Sigmoid colon (tissue), 4 donors: ENCODE data around the gene OAS1.

Source experiments
- POLR2AphosphoS5 ChIP-seq, 4 donors: sonication (generic); formaldehyde crosslinking; IDR thresholded peaks; one replicate each; pipeline ENCODE4 v1.6.1; 2017; ENCODE audit warnings: antibody characterized with exemption in 4 of 4
- TF ChIP-seq, protein P1 (sequence below), 4 experiments: fragments of 450-650 bp in 3 of 4; fragments of 200-600 bp in 1 of 4; IDR thresholded peaks; one replicate each; pipeline ENCODE4 v1.5.1; 2016 to 2019; ENCODE audit warnings: antibody characterized with exemption in 4 of 4, mild to moderate bottlenecking in 3 of 4, moderate library complexity in 2 of 4

DNA sequence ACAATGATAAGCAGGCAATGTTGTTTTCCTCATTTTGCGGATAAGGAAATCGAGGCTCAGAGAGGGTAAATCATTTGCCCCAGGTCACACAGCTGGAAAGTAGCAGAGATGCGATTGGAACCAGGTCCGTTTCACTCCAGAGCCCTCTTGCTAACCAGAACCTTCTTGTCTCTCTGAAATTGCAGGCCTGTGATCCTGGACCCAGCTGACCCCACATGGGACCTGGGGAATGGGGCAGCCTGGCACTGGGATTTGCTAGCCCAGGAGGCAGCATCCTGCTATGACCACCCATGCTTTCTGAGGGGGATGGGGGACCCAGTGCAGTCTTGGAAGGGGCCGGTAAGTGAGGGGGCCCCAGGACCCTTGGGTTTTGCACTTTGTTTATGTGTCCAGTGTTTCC lies 41.0 kb downstream of the OAS1 start:
- TF ChIP-seq POLR2AphosphoS5 (IDR thresholded peaks at IDR 0.05), result no peak
- TF ChIP-seq, protein P1, sequence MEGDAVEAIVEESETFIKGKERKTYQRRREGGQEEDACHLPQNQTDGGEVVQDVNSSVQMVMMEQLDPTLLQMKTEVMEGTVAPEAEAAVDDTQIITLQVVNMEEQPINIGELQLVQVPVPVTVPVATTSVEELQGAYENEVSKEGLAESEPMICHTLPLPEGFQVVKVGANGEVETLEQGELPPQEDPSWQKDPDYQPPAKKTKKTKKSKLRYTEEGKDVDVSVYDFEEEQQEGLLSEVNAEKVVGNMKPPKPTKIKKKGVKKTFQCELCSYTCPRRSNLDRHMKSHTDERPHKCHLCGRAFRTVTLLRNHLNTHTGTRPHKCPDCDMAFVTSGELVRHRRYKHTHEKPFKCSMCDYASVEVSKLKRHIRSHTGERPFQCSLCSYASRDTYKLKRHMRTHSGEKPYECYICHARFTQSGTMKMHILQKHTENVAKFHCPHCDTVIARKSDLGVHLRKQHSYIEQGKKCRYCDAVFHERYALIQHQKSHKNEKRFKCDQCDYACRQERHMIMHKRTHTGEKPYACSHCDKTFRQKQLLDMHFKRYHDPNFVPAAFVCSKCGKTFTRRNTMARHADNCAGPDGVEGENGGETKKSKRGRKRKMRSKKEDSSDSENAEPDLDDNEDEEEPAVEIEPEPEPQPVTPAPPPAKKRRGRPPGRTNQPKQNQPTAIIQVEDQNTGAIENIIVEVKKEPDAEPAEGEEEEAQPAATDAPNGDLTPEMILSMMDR (IDR thresholded peaks at IDR 0.05), result no peak
